HepG2 (cell line): ENCODE results near the gene IL17RA. TPM values are rescaled to one million over a fixed set of nuclear protein-coding genes. Genes with fewer than 3 reads are reported as not detected.

Experiments
- ATAC-seq: fragments of 200-7000 bp; cut with Tn5 transposase; 3 replicates; pipeline ENCODE4 v1.9.1; 2020; ENCODE audit warnings: mild to moderate bottlenecking, moderate library complexity
- BruUV-seq: library from RNA; stranded (reverse); fragments of 400-500 nt; replicated peaks from 2 replicates; lab custom pipeline; 2021; lab: Mats Ljungman, UMichigan
- CTCF ChIA-PET: fragments of 300-600 bp; formaldehyde crosslinking; extraction: SDS; loops from one replicate; lab custom pipeline; 2021; ENCODE audit warnings: low total read pairs, inconsistent platforms, low intra/inter-chr PET ratio; lab: Yijun Ruan, JAX
- POLR2A ChIA-PET: fragments of 350-600 bp; sonication (Branson Sonifier 250); formaldehyde crosslinking; loops from one replicate; lab custom pipeline; 2020; ENCODE audit warnings: antibody characterized with exemption, inconsistent platforms; lab: Yijun Ruan, JAX
- DNase-seq: peaks from one replicate; pipeline ENCODE4 v3.0.0-alpha.2; 2015; ENCODE audit warnings: low spot score
- FAIRE-seq: peaks from 3 replicates; lab custom pipeline; 2011; peaks lifted over from hg19 to GRCh38; lab: Jason Lieb, UNC
- H2AFZ ChIP-seq: one replicate; pipeline ENCODE4 v1.6.1; 2011; ENCODE audit warnings: low read length, inconsistent platforms
- H3K27ac ChIP-seq: fragments of 300-600 bp; 3 replicates; pipeline ENCODE4 v1.8.0; 2011; ENCODE audit warnings: mixed run types, mild to moderate bottlenecking, mixed read lengths, low read length, inconsistent platforms; ENCODE audit not compliant: insufficient read depth; ENCODE audit errors: extremely low read length
- H3K27me3 ChIP-seq, 2 experiments: fragments of 200-600 bp in 1 of 2; 2 replicates in 1 of 2; 3 replicates in 1 of 2; pipeline versions ENCODE4 v1.6.0 to v1.8.0; 2011; ENCODE audit warnings: low read length in 2 of 2, mild to moderate bottlenecking in 2 of 2, moderate library complexity in 2 of 2, inconsistent platforms in 1 of 2; ENCODE audit not compliant: insufficient read depth in 2 of 2, control insufficient read depth in 1 of 2
- H3K36me3 ChIP-seq, 2 experiments: fragments of 200-600 bp in 1 of 2; replicated peaks in 1 of 2; 2 replicates in 1 of 2; 3 replicates in 1 of 2; pipeline versions ENCODE4 v1.5.1 to v1.8.0; 2011; ENCODE audit warnings: low read length in 2 of 2, inconsistent platforms in 1 of 2; ENCODE audit not compliant: insufficient read depth in 2 of 2, control insufficient read depth in 1 of 2
- H3K4me1 ChIP-seq: 2 replicates; pipeline ENCODE4 v1.5.1; 2012; ENCODE audit warnings: low read length, inconsistent platforms; ENCODE audit not compliant: insufficient read depth
- H3K4me2 ChIP-seq: 2 replicates; pipeline ENCODE4 v1.6.0; 2011; ENCODE audit warnings: low read depth, low read length, inconsistent platforms
- H3K4me3 ChIP-seq, 3 experiments: fragments of 200-600 bp in 1 of 3; sonication (generic), shearing (Covaris generic) in 1 of 3; replicated peaks in 1 of 3; 2 replicates each; pipeline ENCODE4 v1.5.1; 2011 to 2016; ENCODE audit warnings: low read length in 3 of 3, inconsistent platforms in 2 of 3, low read depth in 2 of 3, mild to moderate bottlenecking in 2 of 3, control low read depth in 1 of 3, mixed read lengths in 1 of 3; ENCODE audit not compliant: insufficient read depth in 1 of 3
- H3K79me2 ChIP-seq: one replicate; pipeline ENCODE4 v1.6.1; 2011; ENCODE audit warnings: low read length, inconsistent platforms; ENCODE audit not compliant: insufficient read depth
- H3K9ac ChIP-seq: 2 replicates; pipeline ENCODE4 v1.6.0; 2011; ENCODE audit warnings: mild to moderate bottlenecking, low read depth, low read length, inconsistent platforms; ENCODE audit not compliant: insufficient read depth
- H3K9me3 ChIP-seq: 2 replicates; pipeline ENCODE4 v1.5.1; 2012; ENCODE audit warnings: mild to moderate bottlenecking, low read length
- H4K20me1 ChIP-seq: 2 replicates; pipeline ENCODE4 v1.6.0; 2011; ENCODE audit warnings: inconsistent platforms, mild to moderate bottlenecking, low read length, moderate library complexity; ENCODE audit not compliant: insufficient read depth
- CBX5 ChIP-seq: sonication (generic); formaldehyde crosslinking; IDR thresholded peaks from 2 replicates; pipeline ENCODE4 v1.4.0; 2020; ENCODE audit warnings: missing genetic modification reagents, borderline replicate concordance
- HCFC1 ChIP-seq: fragments of 150-350 bp; IDR thresholded peaks from 2 replicates; pipeline ENCODE4 v1.6.1; 2014; ENCODE audit warnings: low read depth, low read length
- HDAC6 ChIP-seq: fragments of 200-600 bp; sonication (generic); IDR thresholded peaks from 2 replicates; pipeline ENCODE4 v1.7.0; 2017; ENCODE audit warnings: mild to moderate bottlenecking, antibody characterized with exemption, low read length, low read depth
- HES4 ChIP-seq: sonication (generic); formaldehyde crosslinking; IDR thresholded peaks from 2 replicates; pipeline ENCODE4 v1.9.0; 2021; ENCODE audit warnings: mild to moderate bottlenecking, missing genetic modification reagents, borderline replicate concordance
- HNF4G ChIP-seq, 2 experiments: sonication (generic) in 1 of 2; formaldehyde crosslinking in 1 of 2; IDR thresholded peaks; 2 replicates each; pipeline versions ENCODE4 v1.4.0 to v1.6.1; 2011 to 2020; ENCODE audit warnings: borderline replicate concordance in 2 of 2, low read depth in 2 of 2, mild to moderate bottlenecking in 2 of 2, low read length in 1 of 2, missing genetic modification reagents in 1 of 2, moderate library complexity in 1 of 2
- MIER2 ChIP-seq: IDR thresholded peaks from 2 replicates; pipeline ENCODE4 v1.6.1; 2016; ENCODE audit warnings: missing biosample characterization, missing genetic modification reagents
- PAX8 ChIP-seq: sonication (generic); formaldehyde crosslinking; IDR thresholded peaks from 2 replicates; pipeline ENCODE4 v1.8.0; 2022; ENCODE audit warnings: mild to moderate bottlenecking, missing genetic modification reagents, borderline replicate concordance
- PAXIP1 ChIP-seq: sonication (generic); formaldehyde crosslinking; conservative IDR thresholded peaks from 2 replicates; pipeline ENCODE4 v1.4.0; 2020; ENCODE audit warnings: mild to moderate bottlenecking, missing genetic modification reagents, moderate library complexity
- SAP130 ChIP-seq: IDR thresholded peaks from 2 replicates; pipeline ENCODE4 v1.6.1; 2016; ENCODE audit warnings: low read depth
- SNRNP70 ChIP-seq: fragments of 200-400 bp; formaldehyde crosslinking; IDR thresholded peaks from 2 replicates; pipeline ENCODE4 v1.6.1; 2017; ENCODE audit warnings: mild to moderate bottlenecking, low read depth, low read length, moderate library complexity
- XRCC5 ChIP-seq: fragments of 200-400 bp; formaldehyde crosslinking; optimal IDR thresholded peaks from 2 replicates; pipeline ENCODE3; 2017; ENCODE audit warnings: mild to moderate bottlenecking, low read length
- ZFP41 ChIP-seq: sonication (generic); formaldehyde crosslinking; IDR thresholded peaks from 2 replicates; pipeline ENCODE4 v1.4.0; 2020; ENCODE audit warnings: mild to moderate bottlenecking, missing genetic modification reagents, borderline replicate concordance
- ZNF431 ChIP-seq: sonication (generic); formaldehyde crosslinking; IDR thresholded peaks from 2 replicates; pipeline ENCODE4 v1.9.0; 2022; ENCODE audit warnings: missing genetic modification reagents, low read depth, mild to moderate bottlenecking, borderline replicate concordance
- ZNF749 ChIP-seq: sonication (generic); formaldehyde crosslinking; IDR thresholded peaks from 2 replicates; pipeline ENCODE4 v1.8.0; 2022; ENCODE audit warnings: mild to moderate bottlenecking, missing genetic modification reagents, moderate library complexity, borderline replicate concordance
- ZNF790 ChIP-seq: sonication (generic); formaldehyde crosslinking; IDR thresholded peaks from 2 replicates; pipeline ENCODE4 v1.8.0; 2022; ENCODE audit warnings: missing genetic modification reagents, mild to moderate bottlenecking, borderline replicate concordance
- WGBS: methylation state at CpG from one replicate; pipeline ENCODE4 v1.1.6; 2017; ENCODE audit warnings: low lambda C conversion rate; 5-methylcytosine and 5-hydroxymethylcytosine counted together
- in situ Hi-C: cut with HindIII; loops from 2 replicates; pipeline ENCODE4 v1.10.0; 2017; ENCODE audit warnings: low pct_unique_long_range_greater_than_20kb; ENCODE audit not compliant: extremely low pct_ligation_motif_present
- intact Hi-C: fragments of 100-400 bp; cut with micrococcal nuclease; formaldehyde crosslinking; loops from one replicate; pipeline ENCODE4 v1.10.0; 2022; ENCODE audit not compliant: unreplicated experiment
- polyA plus RNA-seq, 8 experiments: library from polyadenylated mRNA; depleted of rRNA in 3 of 8; stranded (reverse) in 7 of 8; unstranded in 1 of 8; fragments of >200 nt; fragmentation: Illumina TruSeq in 4 of 8; extraction: Trizol in 4 of 8; gene quantifications; 2 replicates each; pipeline versions ENCODE4 v1.2.1 to v1.2.3, GENCODE V29; 2011 to 2016; ENCODE audit warnings: low read depth in 4 of 8, missing spikeins in 1 of 8, mixed read lengths in 1 of 8; ENCODE audit not compliant: insufficient read depth in 1 of 8
- total RNA-seq, 5 experiments: library from RNA; depleted of rRNA; stranded (reverse); fragments of >200 nt; fragmentation: Illumina TruSeq; extraction: Trizol; gene quantifications; 2 replicates each; pipeline ENCODE4 v1.2.3, GENCODE V29; 2016; ENCODE audit warnings: low read depth in 1 of 5
- TF ChIP-seq, protein P1 (sequence below): sonication (generic); formaldehyde crosslinking; IDR thresholded peaks from 2 replicates; pipeline ENCODE4 v1.9.0; 2021; ENCODE audit warnings: missing genetic modification reagents, mild to moderate bottlenecking, borderline replicate concordance

IL17RA gene
- total and polyA plus RNA-seq, 2 of the 13 experiments (the other 11 are each of a cell fraction or from before 2014, with no cell fraction given) = 2.5 to 8.2 TPM

GRCh38 chr22:17086296-17086695 is 1.5 kb downstream of the IL17RA start:
- Histone ChIP-seq H3K4me3 (no peak overlapping the region), H4K20me1 (no peaks in the 10 kb centered on the region), H2AFZ (no peak overlapping the region), H3K4me2 (no peak overlapping the region), H3K9ac (no peak overlapping the region), H3K79me2 (no peaks in the 10 kb centered on the region), H3K4me1 (peaks cover 21% of the 10 kb centered on the region; the same call in 1 of the 2 replicates), H3K27me3 (no peaks in the 10 kb centered on the region), H3K36me3 (no peaks in the 10 kb centered on the region), H3K27ac (no peak overlapping the region), H3K9me3 (no peaks in the 10 kb centered on the region)
- DNase-seq (no peak), ATAC-seq (no peak), FAIRE-seq (no peak)
- in situ Hi-C loops = no loop called here
- BruUV-seq = no TSS peak
- TF ChIP-seq, protein P1, sequence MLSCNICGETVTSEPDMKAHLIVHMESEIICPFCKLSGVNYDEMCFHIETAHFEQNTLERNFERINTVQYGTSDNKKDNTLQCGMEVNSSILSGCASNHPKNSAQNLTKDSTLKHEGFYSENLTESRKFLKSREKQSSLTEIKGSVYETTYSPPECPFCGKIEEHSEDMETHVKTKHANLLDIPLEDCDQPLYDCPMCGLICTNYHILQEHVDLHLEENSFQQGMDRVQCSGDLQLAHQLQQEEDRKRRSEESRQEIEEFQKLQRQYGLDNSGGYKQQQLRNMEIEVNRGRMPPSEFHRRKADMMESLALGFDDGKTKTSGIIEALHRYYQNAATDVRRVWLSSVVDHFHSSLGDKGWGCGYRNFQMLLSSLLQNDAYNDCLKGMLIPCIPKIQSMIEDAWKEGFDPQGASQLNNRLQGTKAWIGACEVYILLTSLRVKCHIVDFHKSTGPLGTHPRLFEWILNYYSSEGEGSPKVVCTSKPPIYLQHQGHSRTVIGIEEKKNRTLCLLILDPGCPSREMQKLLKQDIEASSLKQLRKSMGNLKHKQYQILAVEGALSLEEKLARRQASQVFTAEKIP (CRISPR knock-in tag) = no peak
- TF ChIP-seq PAX8 (CRISPR knock-in tag) (no peak), MIER2 (no peak), XRCC5 (no peak), ZNF749 (CRISPR knock-in tag) (no peak), HES4 (CRISPR knock-in tag) (no peak), HCFC1 (no peak), ZFP41 (CRISPR knock-in tag) (no peak), ZNF790 (CRISPR knock-in tag) (no peak), SAP130 (CRISPR knock-in tag) (no peak), SNRNP70 (no peak), HNF4G (IDR thresholded peaks at IDR 0.05; ENCODE audit: borderline replicate concordance, low read depth, low read length) (no peak), HNF4G (CRISPR knock-in tag; IDR thresholded peaks at IDR 0.05; ENCODE audit: borderline replicate concordance, low read depth) (no peak), ZNF431 (CRISPR knock-in tag) (no peak), CBX5 (CRISPR knock-in tag) (no peak), HDAC6 (no peak), PAXIP1 (CRISPR knock-in tag) (no peak)
- POLR2A ChIA-PET = no interaction called here
- 87% methylated on average over 7 of the region's 7 CpGs for WGBS
- CTCF ChIA-PET = no interaction called here
- intact Hi-C loops = no loop called here
